Upper lobe of right lung (tissue), 1 donor: ENCODE measurements around the gene ZEB2. TPM values are rescaled to one million over a fixed set of nuclear protein-coding genes. Genes with fewer than 3 reads are reported as not detected.

Experiments used
- ATAC-seq: fragments of 200-7000 bp; cut with Tn5 transposase; one replicate; pipeline ENCODE4 v1.9.1; 2020; ENCODE audit warnings: mild to moderate bottlenecking, moderate library complexity
- DNase-seq: peaks from one replicate; pipeline ENCODE4 v3.0.0-alpha.2; 2020
- H3K27ac ChIP-seq: fragments of 200-600 bp; one replicate; pipeline ENCODE4 v1.8.0; 2022
- H3K27me3 ChIP-seq: fragments of 200-600 bp; one replicate; pipeline ENCODE4 v1.8.0; 2022; ENCODE audit warnings: mild to moderate bottlenecking
- H3K36me3 ChIP-seq: fragments of 200-600 bp; one replicate; pipeline ENCODE4 v1.8.0; 2022
- H3K4me1 ChIP-seq: fragments of 200-600 bp; one replicate; pipeline ENCODE4 v1.8.0; 2022
- H3K4me3 ChIP-seq: fragments of 200-600 bp; one replicate; pipeline ENCODE4 v1.8.0; 2022; ENCODE audit warnings: mild to moderate bottlenecking
- H3K9me3 ChIP-seq: fragments of 200-600 bp; one replicate; pipeline ENCODE4 v1.8.0; 2022
- CTCF ChIP-seq: fragments of 200-600 bp; IDR thresholded peaks from one replicate; pipeline ENCODE4 v1.8.0; 2022; ENCODE audit warnings: antibody characterized with exemption
- intact Hi-C: fragments of 100-400 bp; cut with DNase I; formaldehyde crosslinking; loops from one replicate; pipeline ENCODE4 v1.11.0; 2022
- total RNA-seq: library from RNA; stranded (reverse); fragmentation: NEBNext Ultra II Directional; extraction: Animal tissue kit (Norgen Biotek cat#: 25700); gene quantifications from one replicate; pipeline ENCODE4 v1.2.1, GENCODE V29; 2021
- donor health status: DM: no; HTN: yes; CAD: no; lungs with severe emphysema.

ZEB2 gene
- total RNA-seq, 1 donor from 2014 or later, result 178 TPM

GRCh38 chr2:144419218-144419617 is 100.7 kb downstream of the ZEB2 start:
- DNase-seq (no peak), ATAC-seq (no peak)
- H3K36me3 ChIP-seq, result peaks cover 25% of the 10 kb centered on the region
- TF ChIP-seq CTCF, result no peak
- H3K4me3 ChIP-seq, result no peak overlapping the region
- H3K27me3 ChIP-seq, result no peaks in the 10 kb centered on the region
- peaks cover 2% of the 10 kb centered on the region for H3K4me1 ChIP-seq
- intact Hi-C loops, result no loop called here
- H3K27ac ChIP-seq, result no peak overlapping the region
- H3K9me3 ChIP-seq, result no peaks in the 10 kb centered on the region

- no peak for DNase-seq
- H3K36me3 ChIP-seq, result peaks cover 9% of the 10 kb centered on the region
- ATAC-seq, result no peak
Observed at GRCh38 chr2:144415386-144415785, 104.5 kb downstream of the ZEB2 start.

GRCh38 chr2:144414324-144414845 is 105.5 kb downstream of the ZEB2 start:
- intact Hi-C loops, result no loop called here
- H3K27ac ChIP-seq, result peak overlapping the region; percentile 59
- peaks cover 11% of the 10 kb centered on the region for H3K36me3 ChIP-seq
- H3K27me3 ChIP-seq, result no peaks in the 10 kb centered on the region
- ATAC-seq (peak; percentile 88), DNase-seq (peak; percentile 68)
- H3K9me3 ChIP-seq, result no peaks in the 10 kb centered on the region
- TF ChIP-seq CTCF, result no peak
- no peak overlapping the region for H3K4me3 ChIP-seq
- H3K4me1 ChIP-seq, result peaks cover 19% of the 10 kb centered on the region

More at GRCh38 chr2:144415386-144415785, 104.5 kb downstream of the ZEB2 start:
- peaks cover 19% of the 10 kb centered on the region for H3K4me1 ChIP-seq
- H3K27ac ChIP-seq, result no peak overlapping the region
- no peaks in the 10 kb centered on the region for H3K27me3 ChIP-seq
- no peak for TF ChIP-seq CTCF
- H3K4me3 ChIP-seq, result no peak overlapping the region
- no peaks in the 10 kb centered on the region for H3K9me3 ChIP-seq
- intact Hi-C loops, result no loop called here

- Histone ChIP-seq H3K27me3 (no peaks in the 10 kb centered on the region), H3K36me3 (peaks cover 12% of the 10 kb centered on the region), H3K4me1 (peaks cover 19% of the 10 kb centered on the region), H3K27ac (peak overlapping the region; percentile 59), H3K9me3 (no peaks in the 10 kb centered on the region), H3K4me3 (no peak overlapping the region)
- intact Hi-C loops, result no loop called here
- TF ChIP-seq CTCF, result no peak
- ATAC-seq (peak; percentile 38), DNase-seq (no peak)
Observed at GRCh38 chr2:144412709-144413108, 107.2 kb downstream of the ZEB2 start.

- no peaks in the 10 kb centered on the region for H3K27me3 ChIP-seq
Observed at GRCh38 chr2:144411473-144411872, 108.4 kb downstream of the ZEB2 start.

More at GRCh38 chr2:144411473-144411872, 108.4 kb downstream of the ZEB2 start:
- Histone ChIP-seq H3K36me3 (peaks cover 19% of the 10 kb centered on the region), H3K9me3 (no peaks in the 10 kb centered on the region), H3K27ac (no peak overlapping the region), H3K4me3 (no peak overlapping the region), H3K4me1 (peaks cover 19% of the 10 kb centered on the region)
- no peak for DNase-seq
- ATAC-seq, result no peak
- no peak for TF ChIP-seq CTCF
- intact Hi-C loops, result no loop called here
